CD4-positive, alpha-beta memory T cell (primary cell): ENCODE data around the gene CCDC167. TPM values are rescaled to one million over a fixed set of nuclear protein-coding genes. Genes with fewer than 3 reads are reported as not detected.

Experiments
- CTCF ChIA-PET: fragments of 350-600 bp; sonication (Branson Sonifier 250); formaldehyde crosslinking; loops from one replicate; lab custom pipeline; 2021; ENCODE audit warnings: inconsistent platforms; ENCODE audit not compliant: partially characterized antibody; lab: Charles Lee
- POLR2A ChIA-PET: fragments of 350-600 bp; sonication (Branson Sonifier 250); formaldehyde crosslinking; loops from one replicate; lab custom pipeline; 2021; ENCODE audit not compliant: partially characterized antibody; lab: Charles Lee
- DNase-seq, 5 donors: peaks; one replicate each; pipeline versions ENCODE4 v3.0.0 to v3.0.0-alpha.2; 2020 to 2022; ENCODE audit warnings: mixed read lengths in 1 of 5
- H3K27ac ChIP-seq: one replicate; pipeline ENCODE4 v1.7.0; 2013; ENCODE audit warnings: low read depth, low read length
- H3K27me3 ChIP-seq: 2 replicates; pipeline ENCODE4 v1.7.0; 2013; ENCODE audit warnings: mild to moderate bottlenecking, low read length, moderate library complexity; ENCODE audit not compliant: insufficient read depth
- H3K36me3 ChIP-seq: 2 replicates; pipeline ENCODE4 v1.7.0; 2013; ENCODE audit warnings: mild to moderate bottlenecking, low read length, moderate library complexity; ENCODE audit not compliant: insufficient read depth
- H3K4me1 ChIP-seq: 2 replicates; pipeline ENCODE4 v1.7.0; 2013; ENCODE audit warnings: mild to moderate bottlenecking, low read length, moderate library complexity; ENCODE audit not compliant: insufficient read depth
- H3K4me3 ChIP-seq, 2 donors: one replicate each; pipeline ENCODE4 v1.7.0; 2013; ENCODE audit warnings: low read length in 2 of 2, mild to moderate bottlenecking in 1 of 2
- H3K9me3 ChIP-seq, 2 donors: one replicate each; pipeline ENCODE4 v1.7.0; 2013; ENCODE audit warnings: low read length in 2 of 2, control low read depth in 1 of 2; ENCODE audit not compliant: control insufficient read depth in 1 of 2
- H3K27ac Mint-ChIP-seq, 7 donors: one replicate each; pipeline ENCODE4 v1.8.0; 2020 to 2021; ENCODE audit warnings: mixed read lengths in 7 of 7, mild to moderate bottlenecking in 6 of 7, inconsistent platforms in 3 of 7, moderate library complexity in 3 of 7
- H3K27me3 Mint-ChIP-seq, 2 donors: one replicate each; pipeline ENCODE4 v1.8.0; 2020 to 2021; ENCODE audit warnings: mixed read lengths in 2 of 2
- H3K36me3 Mint-ChIP-seq, 2 donors: one replicate each; pipeline ENCODE4 v1.8.0; 2020 to 2021; ENCODE audit warnings: mixed read lengths in 2 of 2, inconsistent platforms in 1 of 2, mild to moderate bottlenecking in 1 of 2
- H3K4me1 Mint-ChIP-seq, 4 donors: one replicate each; pipeline ENCODE4 v1.8.0; 2020 to 2021; ENCODE audit warnings: mixed read lengths in 4 of 4, mild to moderate bottlenecking in 1 of 4
- H3K4me3 Mint-ChIP-seq, 8 donors: one replicate each; pipeline ENCODE4 v1.8.0; 2020 to 2021; ENCODE audit warnings: mixed read lengths in 8 of 8, mild to moderate bottlenecking in 7 of 8, moderate library complexity in 6 of 8, inconsistent platforms in 3 of 8
- H3K9me3 Mint-ChIP-seq, 8 donors: one replicate each; pipeline ENCODE4 v1.8.0; 2020 to 2021; ENCODE audit warnings: mixed read lengths in 8 of 8, mild to moderate bottlenecking in 5 of 8, inconsistent platforms in 3 of 8, moderate library complexity in 1 of 8
- intact Hi-C: fragments of 100-400 bp; cut with micrococcal nuclease; formaldehyde crosslinking; loops from one replicate; pipeline ENCODE4 v1.15.1; 2023
- polyA plus RNA-seq, 2 donors: library from polyadenylated mRNA; unstranded; fragments of 300-500 nt; fragmentation: Illumina TruSeq; gene quantifications; one replicate each; pipeline ENCODE4 v1.2.3, GENCODE V29; 2021
- total RNA-seq, 2 experiments: library from RNA; stranded (reverse); gene quantifications; one replicate each; pipeline ENCODE4 v1.2.3, GENCODE V29; 2021

CCDC167 gene
- total and polyA plus RNA-seq, 4 experiments from 2014 or later = 25.1 to 226 (median 89.2) TPM

DNA sequence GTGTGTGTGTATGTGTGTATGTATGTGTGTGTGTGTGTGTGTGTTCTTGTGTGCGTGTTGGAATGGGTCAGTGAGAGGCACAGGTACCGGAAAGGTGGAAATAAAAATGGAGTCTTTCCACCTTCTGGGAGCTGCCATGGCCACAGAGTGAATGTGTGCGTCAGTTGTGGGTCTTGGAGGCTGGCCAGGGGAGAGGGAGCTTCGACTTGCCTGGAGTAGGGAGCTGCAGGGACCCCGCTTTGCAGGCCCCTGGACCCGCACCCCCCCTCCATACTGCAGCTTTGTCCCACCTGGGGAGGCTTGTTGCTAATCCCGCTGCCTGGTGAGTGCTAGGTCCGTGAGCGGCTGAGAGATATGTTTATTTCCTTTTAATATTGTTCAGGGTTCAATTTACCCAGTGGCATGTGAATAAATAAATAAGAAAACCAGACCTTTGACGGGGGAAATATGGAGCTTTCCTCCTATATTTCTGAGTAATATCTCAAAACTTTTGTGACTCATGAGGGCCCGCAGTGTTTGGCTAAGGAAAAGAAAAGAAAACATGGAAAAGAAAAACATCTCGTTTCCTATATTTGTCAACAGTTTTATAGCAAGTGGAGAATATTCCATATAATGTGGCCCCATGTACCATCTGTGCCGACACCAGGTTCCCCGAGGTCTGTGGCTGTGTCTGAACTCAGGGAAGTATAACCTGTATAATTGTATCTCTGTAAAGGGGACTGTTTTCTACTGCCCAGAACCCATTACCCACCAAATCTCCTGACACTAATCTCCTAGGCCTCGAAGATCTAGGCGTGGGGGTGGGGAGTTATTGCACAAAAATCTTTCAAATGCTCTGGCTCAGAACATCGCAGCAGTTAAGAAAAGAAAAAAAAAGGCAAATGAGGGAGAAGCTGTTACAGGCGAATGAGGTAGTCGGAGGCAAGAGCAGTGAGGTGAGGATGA lies 24.6 kb upstream of the CCDC167 start:
- Mint-ChIP-seq H3K4me3 (peak overlapping the region in 1 of 8 donors; percentile 25), H3K27ac (peak overlapping the region in 4 of 7 donors; percentile 52 to 76 (median 72)), H3K4me1 (peaks cover 22 to 81% (median 62%) of the 10 kb centered on the region in 4 donors), H3K36me3 (peaks cover 22 to 26% of the 10 kb centered on the region in 2 donors), H3K9me3 (peaks cover 0 to 2% (median 0%) of the 10 kb centered on the region in 8 donors), H3K27me3 (no peaks in the 10 kb centered on the region)
- intact Hi-C loops = no loop called here
- H3K4me1 ChIP-seq = peaks cover 23% of the 10 kb centered on the region
- POLR2A ChIA-PET = interaction anchor here (9.7 to 16.9 kb wide), 2 partner anchors 6 to 26 kb away, joined by 58 to 977 read pairs; partner anchors contain the start of gene CCDC167
- no peak for DNase-seq
- no peak overlapping the region for H3K27ac ChIP-seq
- CTCF ChIA-PET = interaction anchor here (1.7 kb wide), 1 partner anchor 39 kb away, joined by 5 read pairs; no protein-coding TSS in a partner anchor
- no peak overlapping the region for H3K4me3 ChIP-seq
- H3K9me3 ChIP-seq = no peaks in the 10 kb centered on the region
- no peaks in the 10 kb centered on the region for H3K27me3 ChIP-seq
- no peaks in the 10 kb centered on the region for H3K36me3 ChIP-seq

DNA sequence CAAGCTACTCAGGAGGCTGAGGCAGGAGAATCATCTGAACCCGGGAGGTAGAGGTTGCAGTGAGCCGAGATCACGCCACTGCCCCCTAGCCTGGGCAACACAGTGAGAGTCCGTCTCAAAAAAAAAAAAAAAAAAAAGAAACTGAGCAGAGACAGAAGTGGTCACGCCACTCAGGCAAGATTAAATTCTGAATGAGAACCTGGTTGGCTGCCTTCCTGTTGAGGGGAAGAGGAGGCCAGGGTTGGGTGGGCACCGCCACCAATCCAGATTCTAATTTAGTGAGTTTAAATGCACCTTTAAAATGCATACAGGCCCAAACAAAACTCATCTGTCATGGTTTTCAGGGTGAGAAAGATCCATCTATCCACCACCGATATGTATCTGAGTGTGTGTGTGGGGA lies 23.7 kb upstream of the CCDC167 start:
- Mint-ChIP-seq H3K36me3 (peaks cover 26 to 28% of the 10 kb centered on the region in 2 donors), H3K4me1 (peaks cover 31 to 86% (median 69%) of the 10 kb centered on the region in 4 donors), H3K27ac (peak overlapping the region in 2 of 7 donors; percentile 68 to 76), H3K9me3 (peaks cover 0 to 2% (median 0%) of the 10 kb centered on the region in 8 donors), H3K4me3 (no peak overlapping the region), H3K27me3 (no peaks in the 10 kb centered on the region)
- Histone ChIP-seq H3K4me1 (peaks cover 32% of the 10 kb centered on the region), H3K36me3 (no peaks in the 10 kb centered on the region), H3K4me3 (no peak overlapping the region), H3K9me3 (no peaks in the 10 kb centered on the region), H3K27ac (no peak overlapping the region), H3K27me3 (no peaks in the 10 kb centered on the region)
- POLR2A ChIA-PET = interaction anchor here (16.9 kb wide), 1 partner anchor 25 kb away, joined by 977 read pairs; the partner anchor contains the start of gene CCDC167
- CTCF ChIA-PET = interaction anchor here (1.3 kb wide), 1 partner anchor 11 kb away, joined by 3 read pairs; no protein-coding TSS in a partner anchor
- no peak for DNase-seq
- intact Hi-C loops = no loop called here

DNA sequence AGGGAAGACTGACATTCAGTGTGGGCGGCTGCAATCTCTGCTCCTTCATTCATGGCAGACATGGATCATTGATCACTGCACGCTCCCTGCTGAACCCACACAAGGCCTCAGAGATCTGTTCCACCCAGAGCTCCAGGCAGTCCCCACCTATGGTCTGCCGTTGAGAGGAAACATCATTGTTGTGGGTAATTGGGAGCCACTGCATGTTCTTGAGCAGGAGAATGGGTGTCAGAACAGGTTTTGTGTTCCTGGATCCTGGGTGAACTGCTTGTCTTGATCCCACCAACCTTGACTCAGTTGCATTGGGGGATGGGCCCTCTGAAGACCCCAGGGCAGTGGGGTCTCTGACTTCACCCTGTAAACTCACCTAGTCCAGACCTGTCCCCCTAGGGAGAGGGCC lies 23.1 kb upstream of the CCDC167 start:
- Histone ChIP-seq H3K9me3 (no peaks in the 10 kb centered on the region), H3K27me3 (no peaks in the 10 kb centered on the region), H3K4me1 (peaks cover 38% of the 10 kb centered on the region), H3K36me3 (no peaks in the 10 kb centered on the region), H3K4me3 (no peak overlapping the region), H3K27ac (no peak overlapping the region)
- no peak for DNase-seq
- intact Hi-C loops = no loop called here
- ChIA-PET CTCF (interaction anchor here (1.3 to 2.0 kb wide), 2 partner anchors 10 to 30 kb away, joined by 3 to 6 read pairs; no protein-coding TSS in a partner anchor), POLR2A (interaction anchor here (16.9 kb wide), 1 partner anchor 25 kb away, joined by 977 read pairs; the partner anchor contains the start of gene CCDC167)
- Mint-ChIP-seq H3K27ac (peak overlapping the region in 6 of 7 donors; percentile 46 to 92 (median 70)), H3K27me3 (no peaks in the 10 kb centered on the region), H3K36me3 (peaks cover 26 to 27% of the 10 kb centered on the region in 2 donors), H3K4me3 (peak overlapping the region in 5 of 8 donors; percentile 18 to 50 (median 32)), H3K9me3 (peaks cover 0 to 2% (median 0%) of the 10 kb centered on the region in 8 donors), H3K4me1 (peaks cover 37 to 90% (median 72%) of the 10 kb centered on the region in 4 donors)

DNA sequence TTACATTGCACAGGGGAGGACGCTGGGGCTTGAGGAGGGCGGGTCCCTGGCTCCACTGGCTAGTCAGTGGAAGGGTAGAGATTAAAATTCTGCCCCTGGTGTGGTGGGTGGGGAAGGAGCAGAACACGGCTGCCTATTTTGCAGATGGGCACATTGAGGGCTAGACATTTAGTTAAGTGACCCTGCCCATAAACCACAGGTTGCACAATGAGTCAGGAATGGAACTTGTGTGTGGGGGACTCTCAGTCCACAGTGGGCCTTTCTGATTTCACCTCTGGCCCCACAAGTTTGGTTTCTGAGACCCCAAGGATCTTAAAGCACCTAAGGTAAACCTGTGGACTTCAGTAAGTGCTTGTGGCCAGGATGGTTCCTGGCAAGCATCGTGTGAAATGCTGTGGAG lies 22.0 kb upstream of the CCDC167 start:
- no peak overlapping the region for H3K27ac ChIP-seq
- CTCF ChIA-PET = interaction anchor here (2.0 kb wide), 1 partner anchor 29 kb away, joined by 6 read pairs; no protein-coding TSS in a partner anchor
- H3K4me1 ChIP-seq = peaks cover 49% of the 10 kb centered on the region
- intact Hi-C loops = no loop called here
- Mint-ChIP-seq H3K4me1 (peaks cover 40 to 90% (median 70%) of the 10 kb centered on the region in 4 donors), H3K27me3 (no peaks in the 10 kb centered on the region), H3K36me3 (peaks cover 18 to 27% of the 10 kb centered on the region in 2 donors), H3K9me3 (peaks cover 0 to 2% (median 0%) of the 10 kb centered on the region in 8 donors), H3K4me3 (peak overlapping the region in 2 of 8 donors; percentile 12 to 23), H3K27ac (peak overlapping the region in 6 of 7 donors; percentile 17 to 92 (median 70))
- H3K27me3 ChIP-seq = no peaks in the 10 kb centered on the region
- POLR2A ChIA-PET = interaction anchor here (16.9 kb wide), 1 partner anchor 23 kb away, joined by 977 read pairs; the partner anchor contains the start of gene CCDC167
- H3K9me3 ChIP-seq = no peaks in the 10 kb centered on the region
- no peak overlapping the region for H3K4me3 ChIP-seq
- DNase-seq = no peak
- H3K36me3 ChIP-seq = no peaks in the 10 kb centered on the region

DNA sequence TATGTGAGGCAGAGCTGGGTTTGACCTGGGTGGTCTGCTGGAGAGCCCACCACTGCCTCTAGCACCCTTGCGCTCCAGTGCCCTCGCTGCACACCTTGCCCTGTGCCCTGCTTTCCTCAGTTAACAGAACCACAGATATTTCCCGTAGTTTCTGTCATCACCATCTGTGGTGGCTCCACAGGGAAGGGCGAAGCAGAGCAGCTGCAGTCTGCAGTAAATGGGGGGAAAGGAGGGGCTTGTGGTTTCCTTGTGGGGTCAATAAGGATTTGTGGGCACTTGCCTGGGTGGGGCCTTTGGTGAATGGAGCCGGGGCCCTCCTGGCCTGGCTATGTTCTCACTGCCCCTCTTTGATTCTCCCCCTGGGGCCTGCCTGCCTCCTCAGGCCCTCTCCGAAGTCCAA lies 21.2 kb upstream of the CCDC167 start:
- Histone ChIP-seq H3K27ac (no peak overlapping the region), H3K4me1 (peaks cover 55% of the 10 kb centered on the region), H3K4me3 (no peak overlapping the region), H3K36me3 (no peaks in the 10 kb centered on the region), H3K9me3 (no peaks in the 10 kb centered on the region), H3K27me3 (no peaks in the 10 kb centered on the region)
- peaks cover 0 to 2% (median 0%) of the 10 kb centered on the region in 8 donors for H3K9me3 Mint-ChIP-seq
- H3K4me3 Mint-ChIP-seq = peak overlapping the region in 2 of 8 donors; percentile 65 to 73
- peaks cover 15 to 27% of the 10 kb centered on the region in 2 donors for H3K36me3 Mint-ChIP-seq
- peaks cover 44 to 90% (median 70%) of the 10 kb centered on the region in 4 donors for H3K4me1 Mint-ChIP-seq
- H3K27ac Mint-ChIP-seq = peak overlapping the region in 2 of 7 donors; percentile 6 to 75
- intact Hi-C loops = no loop called here
- ChIA-PET POLR2A (interaction anchor here (16.9 kb wide), 1 partner anchor 23 kb away, joined by 977 read pairs; the partner anchor contains the start of gene CCDC167), CTCF (interaction anchor here (2.0 kb wide), 1 partner anchor 28 kb away, joined by 6 read pairs; no protein-coding TSS in a partner anchor)
- DNase-seq = no peak
- H3K27me3 Mint-ChIP-seq = no peaks in the 10 kb centered on the region

DNA sequence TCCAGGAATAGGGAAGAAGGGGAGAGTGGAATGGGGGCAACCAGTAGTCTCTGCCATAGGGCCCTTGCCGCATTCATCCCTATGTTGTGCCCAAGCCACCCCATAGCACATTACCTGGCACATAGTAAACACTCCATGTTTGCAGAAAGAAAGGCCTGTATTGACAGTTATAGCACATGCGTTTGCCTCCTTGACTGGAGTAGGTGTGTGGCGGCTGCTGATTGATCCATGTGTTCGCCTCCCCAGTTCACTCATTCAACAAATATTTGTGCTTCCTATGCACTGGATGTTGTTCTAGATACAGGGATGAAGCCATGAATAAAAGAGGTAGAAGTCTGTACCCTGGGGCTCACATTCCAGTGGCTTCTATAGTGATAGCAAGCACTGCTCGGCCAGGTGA lies 19.8 kb upstream of the CCDC167 start:
- H3K9me3 Mint-ChIP-seq = peaks cover 0 to 3% (median 0%) of the 10 kb centered on the region in 8 donors
- Histone ChIP-seq H3K27me3 (no peaks in the 10 kb centered on the region), H3K4me3 (peak overlapping the region in 1 of 2 donors; percentile 15), H3K9me3 (no peaks in the 10 kb centered on the region), H3K27ac (peak overlapping the region; percentile 99), H3K4me1 (peaks cover 67% of the 10 kb centered on the region), H3K36me3 (no peaks in the 10 kb centered on the region)
- peaks cover 5 to 19% of the 10 kb centered on the region in 2 donors for H3K36me3 Mint-ChIP-seq
- H3K4me3 Mint-ChIP-seq = peak overlapping the region in 6 of 8 donors; percentile 84 to 95 (median 95)
- ChIA-PET POLR2A (interaction anchor here (1.5 to 16.9 kb wide), 5 partner anchors 10 to 28 kb away, joined by 3 to 977 read pairs (median 58); partner anchors contain the start of gene CCDC167), CTCF (interaction anchor here (0.6 to 4.5 kb wide), 6 partner anchors 12 to 48 kb away, joined by 3 to 54 read pairs (median 4); no protein-coding TSS in a partner anchor)
- peaks cover 53 to 90% (median 70%) of the 10 kb centered on the region in 4 donors for H3K4me1 Mint-ChIP-seq
- DNase-seq = no peak
- no peaks in the 10 kb centered on the region for H3K27me3 Mint-ChIP-seq
- peak overlapping the region; percentile 54 to 100 (median 100) for H3K27ac Mint-ChIP-seq
- intact Hi-C loops = no loop called here
